VCaP (cell line): ENCODE results near the gene CCDC116.

Experiments
- H3K27ac ChIP-seq: fragments of 450-650 bp; 2 replicates; pipeline ENCODE4 v1.5.1; 2017
- TF ChIP-seq, protein P1 (sequence below): fragments of 450-650 bp; conservative IDR thresholded peaks from 2 replicates; pipeline ENCODE4 v1.5.1; 2017; ENCODE audit warnings: mild to moderate bottlenecking, moderate library complexity

Gene CCDC116

DNA sequence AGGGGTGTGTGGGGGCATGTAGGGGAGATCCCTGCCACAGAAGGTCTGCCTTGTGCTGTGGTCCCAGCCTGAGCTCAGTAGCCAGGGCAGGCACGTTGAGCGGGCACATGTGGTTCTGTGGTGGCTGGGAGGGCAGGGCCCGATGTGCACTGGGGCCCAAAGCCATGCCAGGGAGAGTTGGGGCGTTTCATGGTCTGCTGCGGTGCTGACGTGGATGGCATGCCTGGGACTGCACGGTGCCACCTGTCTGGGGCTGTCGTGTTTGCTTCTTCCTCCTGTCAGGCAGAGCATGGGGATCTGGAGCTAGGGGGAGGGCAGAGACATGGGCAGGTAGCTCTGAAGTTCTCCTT is 52.6 kb downstream of the CCDC116 start:
- TF ChIP-seq, protein P1, sequence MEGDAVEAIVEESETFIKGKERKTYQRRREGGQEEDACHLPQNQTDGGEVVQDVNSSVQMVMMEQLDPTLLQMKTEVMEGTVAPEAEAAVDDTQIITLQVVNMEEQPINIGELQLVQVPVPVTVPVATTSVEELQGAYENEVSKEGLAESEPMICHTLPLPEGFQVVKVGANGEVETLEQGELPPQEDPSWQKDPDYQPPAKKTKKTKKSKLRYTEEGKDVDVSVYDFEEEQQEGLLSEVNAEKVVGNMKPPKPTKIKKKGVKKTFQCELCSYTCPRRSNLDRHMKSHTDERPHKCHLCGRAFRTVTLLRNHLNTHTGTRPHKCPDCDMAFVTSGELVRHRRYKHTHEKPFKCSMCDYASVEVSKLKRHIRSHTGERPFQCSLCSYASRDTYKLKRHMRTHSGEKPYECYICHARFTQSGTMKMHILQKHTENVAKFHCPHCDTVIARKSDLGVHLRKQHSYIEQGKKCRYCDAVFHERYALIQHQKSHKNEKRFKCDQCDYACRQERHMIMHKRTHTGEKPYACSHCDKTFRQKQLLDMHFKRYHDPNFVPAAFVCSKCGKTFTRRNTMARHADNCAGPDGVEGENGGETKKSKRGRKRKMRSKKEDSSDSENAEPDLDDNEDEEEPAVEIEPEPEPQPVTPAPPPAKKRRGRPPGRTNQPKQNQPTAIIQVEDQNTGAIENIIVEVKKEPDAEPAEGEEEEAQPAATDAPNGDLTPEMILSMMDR: no peak
- no peak overlapping the region for H3K27ac ChIP-seq

DNA sequence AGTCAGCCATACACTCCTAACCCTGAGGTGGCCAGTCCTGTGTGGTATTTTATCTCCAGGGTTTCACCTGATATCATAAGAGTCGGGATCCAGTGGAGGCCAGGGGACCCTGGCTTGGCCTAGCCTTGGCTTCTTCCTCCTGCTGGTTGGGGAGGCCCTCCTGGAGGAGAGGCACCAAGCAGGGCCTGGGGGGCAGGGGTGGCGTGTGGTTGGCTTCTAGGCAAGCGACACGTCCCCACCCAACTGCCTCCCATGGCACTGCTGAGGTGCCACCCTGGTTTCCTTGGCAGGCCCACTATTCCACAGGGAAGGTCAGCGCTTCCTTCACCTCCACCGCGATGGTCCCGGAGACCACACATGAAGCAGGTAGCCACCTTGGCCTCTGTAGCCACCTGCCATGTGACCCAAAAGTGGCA is 53.6 kb downstream of the CCDC116 start:
- TF ChIP-seq, protein P1: no peak
- H3K27ac ChIP-seq: no peak overlapping the region
